GM23338 (cell line): ENCODE results near the gene EYS.

Experiments
- CREB1 ChIP-seq: fragments of 250-450 bp; sonication (Bioruptor Pico); IDR thresholded peaks from 2 replicates; pipeline ENCODE4 v1.5.0; 2020; ENCODE audit warnings: low read depth, mild to moderate bottlenecking, moderate library complexity
- EZH2 ChIP-seq: fragments of 200-600 bp; sonication (generic); IDR thresholded peaks from one replicate; pipeline ENCODE4 v1.8.0; 2017; ENCODE audit warnings: antibody characterized with exemption, mild to moderate bottlenecking, low read depth; ENCODE audit not compliant: unreplicated experiment
- EZH2phosphoT487 ChIP-seq: fragments of 200-600 bp; sonication (generic); IDR thresholded peaks from one replicate; pipeline ENCODE4 v1.8.1; 2018; ENCODE audit warnings: antibody characterized with exemption; ENCODE audit not compliant: unreplicated experiment
- JUNB ChIP-seq: IDR thresholded peaks from one replicate; pipeline ENCODE4 v1.6.1; 2016; ENCODE audit warnings: antibody characterized with exemption; ENCODE audit not compliant: unreplicated experiment
- NANOG ChIP-seq: IDR thresholded peaks from 2 replicates; pipeline ENCODE4 v1.6.1; 2016; ENCODE audit warnings: antibody characterized with exemption, borderline replicate concordance
- POLR2AphosphoS5 ChIP-seq: IDR thresholded peaks from 2 replicates; pipeline ENCODE4 v1.6.1; 2016; ENCODE audit warnings: antibody characterized with exemption, low read depth
- STAT1 ChIP-seq: IDR thresholded peaks from one replicate; pipeline ENCODE4 v1.6.1; 2016; ENCODE audit warnings: antibody characterized with exemption; ENCODE audit not compliant: unreplicated experiment
- ZNF114 ChIP-seq: fragments of 250-450 bp; sonication (Bioruptor Pico); IDR thresholded peaks from 2 replicates; pipeline ENCODE4 v1.5.0; 2020; ENCODE audit warnings: mild to moderate bottlenecking, moderate library complexity
- TF ChIP-seq, protein P1 (sequence below), 2 experiments: fragments of 200-600 bp in 1 of 2; sonication (generic) in 1 of 2; conservative IDR thresholded peaks; 2 replicates each; pipeline versions ENCODE4 v1.5.1 to v1.6.1; 2016 to 2017; ENCODE audit warnings: antibody characterized with exemption in 2 of 2, low read depth in 2 of 2, mild to moderate bottlenecking in 2 of 2, moderate library complexity in 1 of 2
- TF ChIP-seq, protein P2 (sequence below): IDR thresholded peaks from one replicate; pipeline ENCODE4 v1.6.1; 2018; ENCODE audit warnings: antibody characterized with exemption; ENCODE audit not compliant: unreplicated experiment

DNA sequence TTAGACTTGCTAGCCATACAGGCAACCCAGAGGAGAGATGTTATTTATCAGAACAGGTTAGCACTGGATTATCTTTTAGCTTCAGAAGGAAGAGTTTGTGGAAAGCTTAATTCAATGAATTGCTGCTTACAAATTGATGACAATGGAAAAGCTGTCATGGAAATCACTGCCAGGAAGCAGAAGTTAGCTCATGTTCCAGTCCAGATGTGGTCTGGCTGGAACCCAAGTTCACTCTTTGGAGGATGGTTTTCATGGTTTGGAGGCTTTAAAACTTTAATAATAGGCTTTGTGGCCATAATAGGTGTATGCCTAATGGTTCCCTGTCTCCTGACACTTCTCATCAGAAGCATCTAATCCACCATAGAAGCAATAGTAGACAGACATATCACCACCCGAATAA, 1372.4 kb downstream of the EYS start:
- TF ChIP-seq, protein P1, sequence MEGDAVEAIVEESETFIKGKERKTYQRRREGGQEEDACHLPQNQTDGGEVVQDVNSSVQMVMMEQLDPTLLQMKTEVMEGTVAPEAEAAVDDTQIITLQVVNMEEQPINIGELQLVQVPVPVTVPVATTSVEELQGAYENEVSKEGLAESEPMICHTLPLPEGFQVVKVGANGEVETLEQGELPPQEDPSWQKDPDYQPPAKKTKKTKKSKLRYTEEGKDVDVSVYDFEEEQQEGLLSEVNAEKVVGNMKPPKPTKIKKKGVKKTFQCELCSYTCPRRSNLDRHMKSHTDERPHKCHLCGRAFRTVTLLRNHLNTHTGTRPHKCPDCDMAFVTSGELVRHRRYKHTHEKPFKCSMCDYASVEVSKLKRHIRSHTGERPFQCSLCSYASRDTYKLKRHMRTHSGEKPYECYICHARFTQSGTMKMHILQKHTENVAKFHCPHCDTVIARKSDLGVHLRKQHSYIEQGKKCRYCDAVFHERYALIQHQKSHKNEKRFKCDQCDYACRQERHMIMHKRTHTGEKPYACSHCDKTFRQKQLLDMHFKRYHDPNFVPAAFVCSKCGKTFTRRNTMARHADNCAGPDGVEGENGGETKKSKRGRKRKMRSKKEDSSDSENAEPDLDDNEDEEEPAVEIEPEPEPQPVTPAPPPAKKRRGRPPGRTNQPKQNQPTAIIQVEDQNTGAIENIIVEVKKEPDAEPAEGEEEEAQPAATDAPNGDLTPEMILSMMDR (conservative IDR thresholded peaks at IDR 0.05; ENCODE audit: low read depth in 2 of 2): no peak
- TF ChIP-seq EZH2: no peak
- no peak for TF ChIP-seq ZNF114 (CRISPR knock-in tag)
- no peak for TF ChIP-seq POLR2AphosphoS5
- TF ChIP-seq, protein P2, sequence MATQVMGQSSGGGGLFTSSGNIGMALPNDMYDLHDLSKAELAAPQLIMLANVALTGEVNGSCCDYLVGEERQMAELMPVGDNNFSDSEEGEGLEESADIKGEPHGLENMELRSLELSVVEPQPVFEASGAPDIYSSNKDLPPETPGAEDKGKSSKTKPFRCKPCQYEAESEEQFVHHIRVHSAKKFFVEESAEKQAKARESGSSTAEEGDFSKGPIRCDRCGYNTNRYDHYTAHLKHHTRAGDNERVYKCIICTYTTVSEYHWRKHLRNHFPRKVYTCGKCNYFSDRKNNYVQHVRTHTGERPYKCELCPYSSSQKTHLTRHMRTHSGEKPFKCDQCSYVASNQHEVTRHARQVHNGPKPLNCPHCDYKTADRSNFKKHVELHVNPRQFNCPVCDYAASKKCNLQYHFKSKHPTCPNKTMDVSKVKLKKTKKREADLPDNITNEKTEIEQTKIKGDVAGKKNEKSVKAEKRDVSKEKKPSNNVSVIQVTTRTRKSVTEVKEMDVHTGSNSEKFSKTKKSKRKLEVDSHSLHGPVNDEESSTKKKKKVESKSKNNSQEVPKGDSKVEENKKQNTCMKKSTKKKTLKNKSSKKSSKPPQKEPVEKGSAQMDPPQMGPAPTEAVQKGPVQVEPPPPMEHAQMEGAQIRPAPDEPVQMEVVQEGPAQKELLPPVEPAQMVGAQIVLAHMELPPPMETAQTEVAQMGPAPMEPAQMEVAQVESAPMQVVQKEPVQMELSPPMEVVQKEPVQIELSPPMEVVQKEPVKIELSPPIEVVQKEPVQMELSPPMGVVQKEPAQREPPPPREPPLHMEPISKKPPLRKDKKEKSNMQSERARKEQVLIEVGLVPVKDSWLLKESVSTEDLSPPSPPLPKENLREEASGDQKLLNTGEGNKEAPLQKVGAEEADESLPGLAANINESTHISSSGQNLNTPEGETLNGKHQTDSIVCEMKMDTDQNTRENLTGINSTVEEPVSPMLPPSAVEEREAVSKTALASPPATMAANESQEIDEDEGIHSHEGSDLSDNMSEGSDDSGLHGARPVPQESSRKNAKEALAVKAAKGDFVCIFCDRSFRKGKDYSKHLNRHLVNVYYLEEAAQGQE: no peak
- TF ChIP-seq CREB1: no peak
- TF ChIP-seq EZH2phosphoT487: no peak
- TF ChIP-seq JUNB: no peak
- no peak for TF ChIP-seq NANOG
- TF ChIP-seq STAT1: no peak
